ENCODE data around the gene EIF4G1.

The EIF4G1 gene

GRCh38 chr3:184368586-184369183 lies 54.3 kb downstream of the EIF4G1 start:
- no peak for DNase-seq (ENCODE audit: low spot score)

- DNase-seq (ENCODE audit: low spot score), result peak; percentile 90
Measured at GRCh38 chr3:184371570-184372018, 57.2 kb downstream of the EIF4G1 start.

- DNase-seq (ENCODE audit: low spot score), result no peak
Measured at GRCh38 chr3:184372296-184372821, 58.0 kb downstream of the EIF4G1 start.

- no peak for DNase-seq (ENCODE audit: low spot score)
Measured at GRCh38 chr3:184372911-184373310, 58.5 kb downstream of the EIF4G1 start.

- peak; percentile 53 for DNase-seq (ENCODE audit: low spot score)
Measured at GRCh38 chr3:184373422-184373821, 59.0 kb downstream of the EIF4G1 start.

GRCh38 chr3:184375747-184376461 lies 61.5 kb downstream of the EIF4G1 start:
- DNase-seq (ENCODE audit: low spot score), result no peak

- no peak for DNase-seq (ENCODE audit: low spot score)
Measured at GRCh38 chr3:184377374-184377773, 63.0 kb downstream of the EIF4G1 start.

GRCh38 chr3:184377882-184378445 lies 63.6 kb downstream of the EIF4G1 start, which contains the start of gene THPO:
THPO (minus strand) TSS chr3:184378207; CDS start chr3:184376259, 1,948 bp downstream.
- DNase-seq (ENCODE audit: low spot score), result no peak

- DNase-seq (ENCODE audit: low spot score), result no peak
Measured at GRCh38 chr3:184378651-184379357, 64.4 kb downstream of the EIF4G1 start.

- no peak for DNase-seq (ENCODE audit: low spot score)
Measured at GRCh38 chr3:184379358-184380184, 65.2 kb downstream of the EIF4G1 start, which contains the start of gene CHRD. CHRD (plus strand) TSS chr3:184380054; CDS start chr3:184380319, 265 bp downstream.

GRCh38 chr3:184380185-184380626 lies 65.8 kb downstream of the EIF4G1 start:
- DNase-seq (ENCODE audit: low spot score), result no peak

- DNase-seq (ENCODE audit: low spot score), result no peak
Measured at GRCh38 chr3:184380627-184381260, 66.3 kb downstream of the EIF4G1 start.

GRCh38 chr3:184381261-184382224 lies 67.1 kb downstream of the EIF4G1 start:
- no peak for DNase-seq (ENCODE audit: low spot score)

- no peak for DNase-seq (ENCODE audit: low spot score)
Measured at GRCh38 chr3:184382326-184383032, 68.1 kb downstream of the EIF4G1 start.

GRCh38 chr3:184383033-184383740 lies 68.8 kb downstream of the EIF4G1 start:
- DNase-seq (ENCODE audit: low spot score), result no peak

GRCh38 chr3:184384342-184384741 lies 69.9 kb downstream of the EIF4G1 start:
- DNase-seq (ENCODE audit: low spot score), result no peak

Data from SW480 (cell line).